COR-L47 (cell line): ENCODE results near the gene CRYBA1.
"Not testable (repeated sequence)": the region's sequence is repeated elsewhere in the genome, so short reads cannot be mapped to it uniquely, and the experiment has no call there.

ENCODE experiments used
- DNase-seq: peaks from one replicate; lab custom pipeline; 2025; lab: John Stamatoyannopoulos, UW

CRYBA1 gene, protein sequence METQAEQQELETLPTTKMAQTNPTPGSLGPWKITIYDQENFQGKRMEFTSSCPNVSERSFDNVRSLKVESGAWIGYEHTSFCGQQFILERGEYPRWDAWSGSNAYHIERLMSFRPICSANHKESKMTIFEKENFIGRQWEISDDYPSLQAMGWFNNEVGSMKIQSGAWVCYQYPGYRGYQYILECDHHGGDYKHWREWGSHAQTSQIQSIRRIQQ

DNA sequence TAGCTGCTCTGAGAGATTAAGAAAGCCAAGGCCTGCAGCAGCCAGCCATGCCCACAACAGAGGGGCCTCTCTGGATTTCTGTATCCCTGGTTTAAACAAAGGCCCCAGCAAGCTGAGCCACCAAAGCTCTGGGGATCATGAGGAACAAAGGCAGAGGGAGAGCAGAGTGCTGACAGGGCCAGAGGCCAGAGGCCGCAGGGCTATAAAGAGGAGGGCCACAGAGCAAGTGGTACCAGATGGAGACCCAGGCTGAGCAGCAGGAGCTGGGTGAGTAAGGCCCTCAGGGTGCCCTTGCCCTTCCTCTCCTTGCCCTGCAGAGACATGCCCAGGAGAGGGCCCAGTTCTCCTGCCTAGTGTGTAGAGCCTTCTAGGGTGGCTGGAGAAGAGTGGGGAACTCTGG, at the start of gene CRYBA1:
Gene CRYBA1, plus strand, starts transcription at position 232 of the 400 bp plus-strand sequence. Its CDS starts 5 bp downstream, at position 237.
- DNase-seq, result no peak

DNA sequence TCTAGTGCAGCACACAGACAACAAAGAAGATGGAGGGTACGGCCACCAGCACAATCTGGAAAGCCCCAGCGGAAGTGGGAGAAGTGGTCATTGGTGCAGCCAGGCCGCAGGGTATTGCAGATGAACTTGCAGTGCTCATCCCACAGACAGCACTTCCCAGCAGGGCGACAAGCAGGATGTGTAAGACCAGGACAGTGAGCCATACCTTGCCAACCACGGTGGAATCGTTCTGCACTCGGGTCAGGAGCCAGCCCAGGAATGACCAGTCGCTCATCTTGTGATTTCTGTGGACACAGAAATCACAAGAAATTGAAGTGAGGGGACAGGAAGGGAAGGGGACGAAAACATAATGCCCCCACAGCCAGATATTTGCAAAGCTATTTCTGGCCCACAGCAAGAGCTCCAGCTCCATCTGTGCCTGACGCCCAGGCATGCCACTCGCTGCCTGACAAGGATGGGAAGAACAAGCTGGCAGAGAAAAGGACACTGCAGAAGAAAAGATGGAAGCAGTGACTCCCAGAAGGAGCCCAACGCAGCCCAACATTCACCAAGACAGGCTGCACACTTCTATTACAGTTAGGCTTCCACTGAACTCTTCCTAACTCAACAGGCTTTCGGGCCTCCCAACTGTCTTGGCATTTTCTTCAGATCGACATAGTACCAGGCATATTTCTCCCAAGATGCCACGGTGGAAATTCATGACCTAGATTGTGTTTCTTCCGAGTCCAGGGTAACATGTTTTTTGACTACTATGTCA, 49.0 kb upstream of the CRYBA1 start:
- DNase-seq, result no peak

DNA sequence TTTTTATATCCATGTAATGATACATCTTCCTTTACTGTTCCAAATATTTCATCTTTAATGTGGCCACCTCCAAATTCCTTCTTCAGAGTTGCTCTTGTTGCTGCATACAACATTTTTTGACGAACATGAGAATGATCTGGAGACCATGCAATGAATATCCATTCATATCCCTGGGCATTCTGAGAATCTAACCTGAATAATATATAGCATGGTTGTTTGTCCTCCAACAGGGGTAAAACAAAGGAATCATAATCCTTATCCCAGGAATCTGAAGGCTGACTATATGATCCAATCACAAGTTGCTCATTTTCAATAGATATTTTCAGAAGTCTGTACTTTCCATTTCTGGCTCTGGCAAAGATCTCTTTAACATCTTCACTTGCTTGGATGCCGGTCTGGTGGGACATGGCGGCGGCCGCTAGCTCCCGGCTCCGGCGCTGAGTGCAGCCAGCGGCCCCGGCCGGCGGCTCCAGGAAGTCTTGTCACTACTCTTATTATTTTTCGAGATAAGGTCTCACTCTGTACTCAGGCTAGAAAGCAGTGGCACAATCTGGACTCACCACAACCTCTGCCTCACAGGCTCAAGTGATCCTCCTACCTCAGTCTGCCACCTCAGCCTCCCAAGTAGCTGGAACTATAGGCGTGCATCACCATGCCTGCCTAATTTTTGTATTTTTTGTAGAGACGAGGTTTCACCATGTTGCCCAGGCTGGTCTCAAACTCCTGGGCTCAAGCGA, 42.4 kb upstream of the CRYBA1 start:
- not testable (repeated sequence) for DNase-seq

DNA sequence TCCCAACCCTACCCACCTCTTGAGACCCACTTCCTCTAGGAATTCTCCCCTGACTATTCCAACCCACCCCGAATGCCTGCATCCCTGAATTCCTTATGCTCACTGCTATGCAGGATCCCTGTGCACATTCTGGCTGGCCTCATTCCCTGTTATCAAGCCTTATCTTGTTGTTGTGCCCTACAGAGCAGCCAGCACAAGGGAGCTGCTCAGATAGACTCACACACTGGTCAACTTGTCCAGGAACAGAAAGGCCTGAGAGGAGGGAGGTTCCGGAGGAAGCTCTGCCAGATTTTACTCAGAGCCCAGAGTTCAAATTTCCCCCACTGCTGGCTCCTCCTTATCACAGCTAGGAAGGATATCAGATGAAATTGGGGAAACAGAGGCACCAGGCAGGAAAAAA, 41.6 kb upstream of the CRYBA1 start:
- DNase-seq, result no peak

DNA sequence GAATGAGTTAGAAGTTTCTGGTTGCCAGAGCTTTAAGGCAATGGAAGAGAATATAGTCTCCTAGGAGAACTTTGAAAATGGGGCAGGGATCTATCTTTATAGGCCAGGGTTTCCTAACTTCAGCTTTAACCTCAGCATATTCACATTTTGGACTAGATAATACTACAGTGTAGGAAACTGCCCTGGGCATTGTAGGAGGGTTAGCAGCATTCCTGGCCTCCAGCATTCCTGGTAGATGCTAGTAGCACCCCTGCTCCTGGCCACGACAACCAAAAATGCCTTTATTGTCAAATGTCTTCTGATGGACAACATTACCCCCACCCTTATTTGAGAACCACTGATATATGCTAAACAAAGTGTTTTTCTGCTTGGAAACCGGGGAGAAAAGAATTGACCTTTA, 38.7 kb upstream of the CRYBA1 start:
- no peak for DNase-seq

DNA sequence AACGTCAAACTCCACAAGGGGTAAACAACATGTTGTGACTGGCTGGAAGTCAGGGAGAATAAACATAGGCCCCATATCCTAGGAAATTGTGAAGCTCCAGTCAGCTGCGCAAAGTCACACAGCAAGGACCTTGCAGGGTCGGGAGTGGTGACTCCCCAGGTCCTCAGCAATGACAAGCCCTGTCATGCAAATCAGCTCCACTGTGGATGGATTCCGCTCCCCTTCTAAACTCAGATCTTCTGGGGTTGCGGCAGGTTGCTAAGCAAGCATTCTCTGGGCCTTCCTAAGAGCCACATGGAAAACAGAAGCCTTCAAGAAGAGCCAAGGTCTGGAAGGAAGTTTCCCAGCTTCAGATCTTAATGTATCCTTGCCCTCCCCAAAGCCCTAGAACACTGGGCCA, 37.6 kb upstream of the CRYBA1 start:
- no peak for DNase-seq

DNA sequence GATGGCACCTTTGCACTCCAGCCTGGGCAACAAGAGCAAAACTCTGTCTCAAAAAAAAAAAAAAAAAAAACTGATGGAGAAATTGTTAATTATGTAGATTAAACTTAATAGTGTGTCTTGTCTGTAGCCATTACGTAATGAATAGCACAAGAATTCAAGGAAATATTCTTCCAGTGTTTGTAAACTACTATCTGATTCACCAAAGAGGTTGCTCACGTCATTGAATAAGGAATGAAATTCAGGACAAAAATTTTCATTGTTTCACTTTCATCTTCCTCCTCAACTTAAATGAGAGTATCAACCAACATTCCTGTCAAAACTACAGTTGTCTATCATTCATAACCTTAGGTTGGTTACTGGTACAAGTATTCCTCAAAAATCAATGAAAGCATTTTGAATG, 35.8 kb upstream of the CRYBA1 start:
- DNase-seq, result no peak

DNA sequence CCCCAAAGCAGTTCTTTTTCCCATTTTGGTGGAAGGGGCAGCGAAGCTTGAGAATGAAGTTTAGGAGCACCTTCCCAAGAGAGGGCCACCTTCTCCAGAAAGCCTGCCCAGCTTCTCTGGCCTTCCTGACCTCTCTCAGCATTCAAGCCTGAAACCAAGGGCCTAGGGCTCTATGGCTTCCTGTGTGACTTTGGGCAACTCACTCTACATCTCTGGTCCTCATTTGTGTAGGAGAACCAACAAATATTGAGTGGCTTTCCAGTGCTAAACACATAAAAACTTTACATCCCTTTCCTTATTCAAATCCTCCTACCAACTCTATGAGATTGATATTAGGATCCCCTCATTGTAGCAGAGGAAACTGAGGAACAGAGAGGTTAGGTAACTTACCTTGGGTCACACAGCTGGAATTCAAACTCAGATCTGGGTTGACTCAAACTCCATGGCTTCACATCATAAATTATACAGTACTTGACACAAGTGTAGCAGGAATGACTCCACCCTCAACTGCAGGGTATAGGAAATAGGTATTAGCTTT, 34.5 kb upstream of the CRYBA1 start:
- no peak for DNase-seq

DNA sequence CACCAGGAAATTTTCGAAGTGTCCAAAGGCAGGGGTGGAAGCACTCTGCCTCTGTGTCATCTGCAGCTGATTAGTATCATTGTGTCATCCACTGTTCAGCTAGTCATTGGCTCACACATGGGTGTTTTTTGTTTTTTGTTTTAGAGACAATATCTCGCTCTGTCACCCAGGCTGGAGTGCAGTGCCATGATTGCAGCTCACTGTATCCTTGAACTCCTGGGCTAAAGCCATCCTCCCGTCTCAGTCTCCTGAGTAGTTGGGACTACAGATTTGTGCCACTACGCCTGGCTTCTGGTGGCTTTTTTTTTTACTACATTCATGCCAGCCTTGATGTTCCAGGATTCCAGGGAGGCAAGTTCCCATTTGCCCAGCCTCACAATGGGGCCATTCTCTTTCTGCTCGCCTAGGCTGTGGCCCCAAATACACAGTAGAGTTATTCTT, 34.0 kb upstream of the CRYBA1 start:
- no peak for DNase-seq

DNA sequence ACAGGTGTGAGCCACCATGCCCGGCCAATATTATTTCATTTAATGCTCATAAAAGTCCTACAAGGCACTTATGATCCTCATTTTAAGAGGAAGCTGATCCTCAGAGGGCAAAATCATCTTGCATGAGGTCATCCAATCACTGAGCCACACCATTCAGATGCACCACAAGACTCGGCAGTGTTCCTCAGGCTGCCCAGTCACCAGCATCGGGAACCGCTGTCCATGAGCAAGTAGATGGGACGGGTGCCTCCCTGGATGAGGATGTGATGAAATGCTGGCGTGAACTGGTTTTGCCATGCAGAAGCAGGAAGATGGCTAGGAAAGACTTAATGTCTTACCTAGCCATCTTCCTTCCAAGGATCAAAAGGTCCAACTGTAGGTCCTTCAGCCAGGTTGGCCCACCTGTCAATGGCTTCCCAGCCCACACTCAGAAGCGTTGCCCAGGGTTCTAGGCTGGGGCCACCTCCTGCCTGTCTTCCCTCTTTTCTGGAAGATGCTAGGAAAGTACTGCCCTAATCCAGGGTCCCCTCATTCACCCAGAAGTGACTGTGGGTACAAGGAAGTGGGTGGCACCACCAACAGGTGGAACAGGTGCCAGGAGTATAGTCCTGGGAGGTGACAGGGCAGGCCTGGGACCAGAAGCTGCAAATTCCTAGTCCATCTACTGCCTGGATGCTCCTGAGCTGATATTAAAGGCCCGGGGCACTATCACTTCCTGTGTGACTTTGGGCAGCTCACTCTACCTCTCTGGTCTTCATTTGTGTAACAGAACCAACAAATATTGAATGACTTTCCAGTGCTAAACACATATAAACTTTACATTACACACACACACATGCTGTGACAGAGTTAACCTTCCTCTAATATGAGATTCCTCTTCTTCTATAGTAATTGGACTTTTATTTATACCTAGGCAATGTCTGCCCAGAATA, 32.2 kb upstream of the CRYBA1 start:
- no peak for DNase-seq

DNA sequence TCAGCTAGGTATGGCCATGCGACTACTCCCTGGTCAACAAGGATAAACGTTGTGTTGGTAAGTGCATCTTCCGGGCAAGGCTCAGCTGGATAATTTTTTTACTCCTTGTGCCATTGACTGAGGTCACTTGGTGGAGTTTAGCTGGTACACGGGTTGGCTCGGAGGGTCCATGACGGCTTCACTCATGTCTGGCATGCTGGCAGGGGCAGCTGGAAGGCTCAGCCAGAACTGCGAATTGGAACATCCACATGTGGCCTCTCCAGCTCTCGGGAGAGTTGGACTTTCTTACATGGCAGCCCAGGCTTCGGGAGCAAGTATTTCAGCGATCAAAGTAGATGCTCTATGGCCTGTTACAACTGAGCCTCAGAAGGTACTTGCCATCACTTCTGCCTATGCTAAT, 31.5 kb upstream of the CRYBA1 start:
- DNase-seq, result no peak

DNA sequence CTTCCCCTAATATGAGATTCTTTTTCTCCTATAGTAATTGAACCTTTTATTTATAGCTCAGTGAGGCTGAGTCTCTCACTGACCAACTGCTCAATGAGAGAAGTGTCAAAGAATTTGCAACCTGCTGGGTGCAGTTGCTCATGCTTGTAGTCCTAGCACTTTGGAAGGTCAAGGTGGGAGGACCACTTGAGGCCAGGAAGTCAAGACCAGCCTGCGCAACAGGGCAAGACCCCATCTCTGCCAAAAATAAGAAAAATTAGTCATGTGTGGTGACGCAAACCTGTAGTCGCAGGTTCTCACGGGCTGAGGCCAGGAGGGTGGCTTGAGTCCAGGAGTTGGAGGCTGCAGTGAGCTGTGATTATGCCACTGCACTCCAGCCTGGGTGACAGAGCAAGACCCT, 30.9 kb upstream of the CRYBA1 start:
- no peak for DNase-seq

DNA sequence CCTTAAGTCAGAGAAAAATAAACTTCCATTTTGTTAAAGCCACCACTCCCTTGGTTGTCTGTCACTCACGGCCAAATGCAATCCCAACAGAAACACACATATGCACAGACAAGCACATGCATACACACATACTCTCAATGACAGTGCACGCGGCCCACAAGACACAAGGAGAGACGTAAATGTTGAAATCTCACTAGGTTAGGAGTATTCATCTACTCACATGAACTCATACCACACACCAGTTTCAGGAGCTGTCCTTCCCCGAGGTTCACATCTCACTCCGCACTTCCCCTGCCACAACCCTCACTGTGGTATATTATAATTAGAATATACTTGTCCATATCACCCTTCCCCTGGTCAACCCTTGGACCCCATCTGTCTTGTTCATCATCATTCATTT, 30.5 kb upstream of the CRYBA1 start:
- no peak for DNase-seq

DNA sequence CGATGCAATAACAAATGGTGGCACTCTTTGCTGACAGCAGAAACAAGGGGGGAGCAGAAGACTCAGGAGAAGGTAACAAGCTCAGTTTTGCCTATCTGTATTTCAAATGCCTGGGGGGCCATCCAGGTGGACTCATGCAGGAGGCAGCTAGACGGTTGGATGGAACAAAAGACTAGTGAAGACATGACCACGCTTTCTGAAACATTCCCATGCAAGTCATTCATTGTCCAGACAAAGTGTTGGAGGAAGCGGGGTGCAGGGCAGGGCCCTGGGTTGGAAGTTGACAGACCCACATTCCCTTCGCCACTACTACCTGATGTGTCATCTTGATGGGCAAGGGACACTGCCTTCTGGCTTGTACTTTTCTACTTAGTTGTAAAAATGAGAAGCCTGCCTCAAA, 29.8 kb upstream of the CRYBA1 start:
- DNase-seq, result no peak

DNA sequence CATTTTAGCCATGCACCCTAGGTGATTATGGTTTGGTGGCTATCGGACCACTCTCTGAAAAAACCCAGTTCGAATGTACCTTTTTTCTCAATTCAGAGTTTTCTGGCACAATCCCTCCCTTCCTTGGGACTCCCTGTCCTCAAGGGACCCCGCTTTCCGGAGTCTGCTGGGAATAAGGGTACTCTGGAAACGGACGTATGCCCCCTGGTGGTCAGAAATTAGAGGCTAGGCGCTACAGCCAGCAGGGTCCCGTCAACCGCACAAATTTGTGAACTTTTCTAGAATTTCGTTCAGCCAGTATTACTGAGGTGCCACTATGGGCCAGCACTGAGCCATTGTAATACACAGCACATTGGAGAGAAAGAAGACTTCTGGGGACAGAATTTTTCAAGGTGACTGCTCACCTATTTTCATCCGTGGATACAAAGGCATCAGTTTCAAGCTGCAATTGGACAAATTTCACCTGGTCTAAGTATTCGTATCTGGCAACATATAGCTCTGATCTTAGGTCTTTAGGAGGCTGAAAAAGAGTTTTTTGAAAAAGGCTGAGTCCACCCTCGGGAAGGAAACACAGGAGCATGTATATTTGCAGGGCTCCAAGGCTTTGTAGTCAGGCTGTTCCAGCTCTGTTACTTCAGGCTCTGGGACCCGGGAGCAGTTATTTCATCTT, 27.1 kb upstream of the CRYBA1 start:
- peak; percentile 55 for DNase-seq

DNA sequence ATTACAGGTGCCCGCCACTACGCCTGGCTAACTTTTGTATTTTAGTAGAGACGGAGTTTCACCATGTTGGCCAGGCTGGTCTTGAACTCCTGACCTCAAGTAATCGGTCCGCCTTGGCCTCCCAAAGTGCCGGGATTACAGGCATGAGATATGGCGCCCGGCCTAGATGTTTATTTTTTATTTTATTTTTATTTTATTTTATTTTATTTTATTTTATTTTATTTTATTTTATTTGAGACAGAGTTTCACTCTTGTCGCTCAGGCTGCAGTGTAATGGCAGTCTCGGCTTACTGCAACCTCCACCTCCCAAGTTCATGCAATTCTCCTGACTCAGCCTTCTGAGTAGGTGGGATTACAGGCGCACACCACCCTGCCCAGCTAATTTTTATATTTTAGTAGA, 25.3 kb upstream of the CRYBA1 start:
- DNase-seq, result not testable (repeated sequence)

DNA sequence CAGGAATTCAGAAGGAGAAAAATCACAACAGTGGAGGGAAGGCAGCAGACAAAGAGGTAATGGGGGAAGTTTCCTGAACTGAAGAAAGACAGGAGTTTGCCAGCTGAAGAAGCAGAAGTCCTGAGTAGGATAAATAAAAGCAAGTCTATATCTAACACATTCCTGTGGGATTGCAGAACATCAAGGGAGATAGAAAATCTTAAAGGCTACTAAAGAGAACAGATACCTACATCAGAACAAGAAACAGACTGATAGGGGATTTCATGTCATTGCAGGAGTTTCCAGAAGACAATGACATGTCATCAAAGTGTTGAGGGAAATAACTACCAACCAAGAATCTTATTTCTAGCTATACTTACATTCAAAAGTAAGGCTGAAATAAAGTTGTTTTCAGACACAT, 21.3 kb upstream of the CRYBA1 start:
- DNase-seq, result no peak

DNA sequence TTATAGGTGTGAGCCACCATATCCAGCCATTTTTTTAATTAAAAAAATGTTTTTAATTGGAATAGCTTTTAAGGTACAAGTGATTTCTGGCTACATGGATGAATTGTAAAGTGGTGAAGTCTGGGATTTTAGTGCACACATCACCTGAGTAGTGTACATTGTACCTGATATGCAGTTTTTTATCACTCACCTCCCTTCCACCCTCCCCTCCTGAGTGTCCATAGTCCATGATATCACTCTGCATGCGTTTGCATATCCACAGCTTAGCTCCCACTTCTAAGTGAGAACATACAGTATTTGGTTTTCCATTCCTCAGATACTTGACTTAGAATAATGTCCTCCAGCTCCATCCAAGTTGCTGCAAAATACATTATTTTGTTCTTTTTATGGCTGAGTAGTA, 13.4 kb upstream of the CRYBA1 start:
- no peak for DNase-seq

DNA sequence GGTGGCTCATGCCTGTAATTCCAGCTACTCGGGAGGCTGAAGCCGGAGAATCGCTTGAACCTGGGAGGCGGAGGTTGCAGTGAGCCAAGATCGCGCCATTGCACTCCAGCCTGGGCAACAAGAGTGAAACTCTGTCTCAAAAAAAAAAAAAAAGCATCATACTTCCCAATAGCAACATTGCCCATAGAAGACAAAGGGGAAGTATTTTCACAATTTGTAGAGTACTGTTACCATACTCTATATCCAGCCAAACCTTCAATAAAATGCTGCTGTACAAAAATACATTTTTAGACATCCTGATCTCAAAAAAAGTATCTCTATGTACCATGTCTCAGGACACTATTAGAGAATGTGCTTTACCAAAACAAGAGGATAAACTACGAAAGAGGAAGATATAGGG, 11.7 kb upstream of the CRYBA1 start:
- not testable (repeated sequence) for DNase-seq

DNA sequence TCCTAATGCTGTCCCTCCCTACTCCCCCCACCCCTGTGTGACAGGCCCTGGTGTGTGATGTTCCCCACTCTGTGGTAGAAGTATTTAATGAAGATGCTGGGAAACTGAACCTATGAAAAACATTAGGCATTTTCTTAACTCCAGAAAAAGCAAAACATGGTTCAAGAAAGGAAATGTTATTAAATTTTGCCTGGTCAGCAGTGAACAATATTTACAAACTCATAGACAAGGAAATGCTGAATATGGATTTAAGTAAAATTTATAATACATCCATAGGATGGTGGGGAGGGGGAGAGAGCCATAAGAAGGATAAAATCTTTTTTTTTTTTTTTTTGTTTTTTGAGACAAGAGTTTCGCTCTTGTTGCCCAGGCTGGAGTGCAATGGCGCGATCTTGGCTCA, 10.8 kb upstream of the CRYBA1 start:
- DNase-seq, result no peak

DNA sequence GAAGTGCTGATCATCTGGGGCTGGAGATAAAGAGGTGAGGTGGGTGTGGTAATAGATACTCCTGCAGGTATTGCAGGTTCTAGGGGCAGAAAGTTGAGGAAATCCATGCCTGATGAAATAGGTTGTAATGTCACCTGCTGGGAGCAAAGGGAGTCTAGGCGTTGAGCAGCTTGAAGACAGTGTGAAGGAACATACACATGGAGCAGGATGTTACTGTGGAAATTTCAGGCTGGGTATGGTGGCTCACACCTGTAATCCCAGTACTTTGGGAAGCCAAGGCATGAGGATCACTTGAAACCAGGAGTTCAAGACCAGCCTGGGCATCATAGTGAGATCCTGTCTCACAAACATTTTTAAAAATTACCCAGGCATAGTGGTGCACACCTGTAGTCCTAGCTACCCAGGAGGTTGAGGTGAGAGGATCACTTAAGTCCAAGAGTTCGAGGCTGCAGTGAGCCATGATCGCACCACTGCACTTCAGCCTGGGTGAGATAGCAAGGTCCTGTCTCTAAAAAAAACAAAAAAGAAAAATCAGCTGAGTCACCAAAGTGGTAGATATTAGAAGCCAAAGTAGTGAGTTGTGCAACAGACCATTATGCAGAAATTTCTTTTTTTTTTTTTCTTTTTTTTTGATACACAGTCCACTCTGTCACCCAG, 9.1 kb upstream of the CRYBA1 start:
- DNase-seq, result no peak
